GM03348 (cell line): ENCODE results near the gene AFF3.

Source experiments
- DNase-seq: peaks from one replicate; pipeline ENCODE4 v3.0.0; 2012; ENCODE audit warnings: low spot score

Gene AFF3

GRCh38 chr2:100068395-100068794, 74.0 kb downstream of the AFF3 start:
- no peak for DNase-seq

- DNase-seq, result no peak
Observed at GRCh38 chr2:100067784-100068183, 74.6 kb downstream of the AFF3 start.

DNA sequence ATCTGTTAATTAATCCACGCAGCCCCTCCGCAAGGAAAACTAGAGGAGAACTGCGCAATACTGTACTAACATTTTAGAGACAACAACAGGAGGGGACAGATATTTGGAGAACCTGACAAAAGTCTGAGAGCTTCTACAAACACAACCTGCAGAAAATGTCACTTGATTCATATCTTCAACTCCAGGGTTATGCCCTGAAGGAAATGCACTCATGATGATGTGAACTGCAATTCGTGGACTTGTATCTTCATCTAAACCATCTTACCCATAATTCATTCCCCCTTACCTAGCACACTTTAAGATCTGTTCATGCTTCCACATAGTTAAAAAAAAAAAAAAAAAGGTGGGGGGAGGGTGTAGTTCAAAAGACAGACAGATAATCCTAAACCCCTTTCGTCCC, 75.5 kb downstream of the AFF3 start:
- no peak for DNase-seq

- no peak for DNase-seq
Observed at GRCh38 chr2:100066246-100066645, 76.1 kb downstream of the AFF3 start.

GRCh38 chr2:100064592-100065428, 77.6 kb downstream of the AFF3 start:
- DNase-seq, result no peak

GRCh38 chr2:100064165-100064564, 78.2 kb downstream of the AFF3 start:
- no peak for DNase-seq

DNA sequence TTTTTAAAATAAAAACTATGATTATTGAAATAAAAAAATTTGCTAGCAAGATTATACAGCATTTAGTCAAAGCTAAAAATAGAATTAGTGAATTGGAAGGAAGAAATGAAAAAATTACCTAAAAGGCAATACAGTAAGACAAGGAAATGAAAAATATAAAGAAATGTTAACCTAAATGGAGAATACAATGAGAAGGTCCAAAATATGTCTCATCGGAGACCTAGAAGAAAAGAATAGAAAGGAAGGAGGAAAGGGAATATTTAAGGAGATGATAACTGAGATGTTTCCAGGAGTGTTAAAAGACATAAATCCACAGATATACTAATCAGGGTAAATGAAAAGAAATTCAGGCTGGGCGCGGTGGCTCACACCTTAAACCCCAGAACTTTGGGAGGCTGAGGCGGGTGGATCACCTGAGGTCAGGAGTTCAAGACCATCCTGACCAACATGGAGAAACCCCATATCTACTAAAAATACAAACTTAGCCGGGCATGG, 78.9 kb downstream of the AFF3 start:
- no peak for DNase-seq

DNA sequence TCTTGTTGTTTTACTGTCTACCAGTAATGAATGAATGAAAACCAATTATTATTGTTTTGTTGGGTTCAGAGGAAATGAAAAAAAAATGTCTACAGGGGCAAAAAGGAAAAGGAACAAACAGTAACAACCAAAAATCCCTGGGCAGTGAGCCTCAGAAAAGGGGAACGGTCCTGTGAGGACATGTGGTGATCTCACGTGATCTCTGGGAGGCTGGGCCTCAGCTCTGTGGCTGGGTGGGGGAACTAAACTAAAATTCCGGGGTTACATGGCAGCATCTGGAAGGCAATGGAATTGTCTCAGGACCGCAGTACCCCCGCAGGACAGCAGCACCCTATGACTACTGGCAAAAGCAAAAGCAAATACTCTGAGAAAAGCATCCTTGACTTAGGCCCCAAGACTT, 80.1 kb downstream of the AFF3 start:
- no peak for DNase-seq

- no peak for DNase-seq
Observed at GRCh38 chr2:100060875-100061274, 81.5 kb downstream of the AFF3 start.

- no peak for DNase-seq
Observed at GRCh38 chr2:100059638-100060037, 82.8 kb downstream of the AFF3 start.

DNA sequence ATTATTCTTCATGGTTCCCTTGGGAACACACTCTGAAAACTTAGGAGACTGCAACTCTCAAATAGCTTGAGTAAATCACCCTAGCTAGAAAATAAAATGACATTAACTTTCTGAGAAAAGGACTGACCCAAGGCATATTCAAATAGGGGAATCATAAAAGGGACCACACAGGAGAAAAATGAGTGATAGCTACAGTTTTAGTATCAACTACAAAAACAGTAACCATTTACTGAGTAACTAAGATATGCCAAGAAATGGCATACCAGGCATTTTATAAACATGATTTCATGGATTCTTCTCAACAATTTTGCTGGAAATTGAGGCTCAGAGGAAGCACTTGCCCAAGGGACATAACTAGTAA, 84.5 kb downstream of the AFF3 start:
- DNase-seq, result peak; percentile 16

GRCh38 chr2:100054426-100054825, 88.0 kb downstream of the AFF3 start:
- no peak for DNase-seq

GRCh38 chr2:100053087-100053885, 89.1 kb downstream of the AFF3 start:
- no peak for DNase-seq

- DNase-seq, result no peak
Observed at GRCh38 chr2:100052650-100053049, 89.7 kb downstream of the AFF3 start.

DNA sequence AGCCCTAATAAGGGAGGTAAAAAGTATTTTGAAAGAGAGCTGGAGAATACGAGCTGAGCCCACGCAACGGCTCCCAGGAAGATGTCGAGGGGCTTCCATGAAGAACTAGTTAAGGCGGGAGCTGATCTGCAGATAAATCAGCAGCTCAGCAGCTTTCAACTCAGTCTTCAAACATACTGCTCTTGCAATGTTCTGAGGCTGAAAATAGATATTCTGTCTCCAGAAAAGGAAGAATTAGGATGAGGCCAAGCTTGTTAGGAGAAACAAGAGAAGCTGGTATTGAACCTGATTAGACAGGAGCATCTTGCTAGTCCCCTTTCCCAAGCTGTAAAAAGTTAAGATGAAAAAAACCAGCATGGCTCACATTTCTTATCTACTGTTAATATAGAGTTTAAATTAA, 91.1 kb downstream of the AFF3 start:
- no peak for DNase-seq

DNA sequence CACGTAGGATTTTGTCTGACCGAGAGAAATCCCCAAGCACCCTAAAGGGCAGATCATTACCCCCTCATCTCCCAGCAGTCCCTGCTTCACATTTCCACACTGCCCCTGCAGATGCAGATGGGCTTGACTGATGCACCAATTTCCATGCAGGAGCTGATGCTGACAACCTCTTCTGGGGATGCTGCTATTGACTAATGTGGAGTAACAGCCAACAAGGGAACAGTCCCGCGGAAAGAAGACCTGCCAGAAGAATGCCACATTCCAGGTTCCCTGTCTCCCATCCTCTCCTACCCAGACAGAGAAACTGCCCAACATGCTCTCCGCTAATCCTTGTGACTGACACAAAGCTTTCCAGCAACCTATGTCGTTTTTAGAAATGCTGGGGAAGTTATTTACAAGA, 91.7 kb downstream of the AFF3 start:
- DNase-seq, result no peak

GRCh38 chr2:100046961-100047947, 95.1 kb downstream of the AFF3 start:
- no peak for DNase-seq

GRCh38 chr2:100045000-100045399, 97.4 kb downstream of the AFF3 start:
- DNase-seq, result no peak

DNA sequence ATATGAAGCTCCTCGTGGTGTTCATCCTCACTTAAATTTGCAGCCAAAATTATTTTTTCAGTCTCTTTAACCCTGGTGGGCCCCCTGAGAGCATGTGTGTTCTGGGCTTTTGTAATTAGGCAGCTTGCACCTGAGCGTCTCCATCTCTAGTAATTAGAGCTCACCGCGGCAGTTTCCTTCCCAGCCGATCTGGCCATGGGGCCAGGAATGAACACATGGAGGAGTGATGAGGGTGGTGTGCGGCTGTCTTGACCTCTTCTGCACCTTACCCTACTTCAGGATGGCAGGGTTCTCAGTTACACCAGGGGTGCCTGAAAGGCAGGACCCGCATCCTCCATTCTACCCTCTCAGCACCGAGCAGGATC, 98.5 kb downstream of the AFF3 start:
- DNase-seq, result no peak

- no peak for DNase-seq
Observed at GRCh38 chr2:100043081-100043890, 99.1 kb downstream of the AFF3 start.

GRCh38 chr2:100042562-100042961, 99.8 kb downstream of the AFF3 start:
- DNase-seq, result no peak
